HG03108 (cell line): ENCODE measurements around the gene FMN1.
"Not testable (repeated sequence)": the region's sequence is repeated elsewhere in the genome, so short reads cannot be mapped to it uniquely, and the experiment has no call there.

ENCODE experiments used
- ATAC-seq: cut with Tn5 transposase; IDR thresholded peaks from one replicate; pipeline ENCODE4 v1.9.1; 2021; ENCODE audit warnings: moderate library complexity; ENCODE audit not compliant: unreplicated experiment

The FMN1 gene

GRCh38 chr15:32983679-32984078 lies 210.8 kb downstream of the FMN1 start:
- ATAC-seq = no peak

GRCh38 chr15:32982001-32982400 lies 212.5 kb downstream of the FMN1 start:
- ATAC-seq = no peak

- no peak for ATAC-seq
Observed at GRCh38 chr15:32981536-32981935, 213.0 kb downstream of the FMN1 start.

GRCh38 chr15:32979710-32980109 lies 214.8 kb downstream of the FMN1 start:
- ATAC-seq = no peak

GRCh38 chr15:32977506-32977905 lies 217.0 kb downstream of the FMN1 start:
- ATAC-seq = no peak

- ATAC-seq = no peak
Observed at GRCh38 chr15:32974691-32975090, 219.8 kb downstream of the FMN1 start.

- ATAC-seq = no peak
Observed at GRCh38 chr15:32972686-32973085, 221.8 kb downstream of the FMN1 start.

GRCh38 chr15:32970847-32971246 lies 223.7 kb downstream of the FMN1 start:
- no peak for ATAC-seq

- ATAC-seq = no peak
Observed at GRCh38 chr15:32967521-32967920, 227.0 kb downstream of the FMN1 start.

- no peak for ATAC-seq
Observed at GRCh38 chr15:32966512-32966911, 228.0 kb downstream of the FMN1 start.

GRCh38 chr15:32965897-32966296 lies 228.6 kb downstream of the FMN1 start:
- ATAC-seq = no peak

GRCh38 chr15:32959077-32959476 lies 235.4 kb downstream of the FMN1 start:
- no peak for ATAC-seq

GRCh38 chr15:32957219-32957618 lies 237.3 kb downstream of the FMN1 start:
- no peak for ATAC-seq

GRCh38 chr15:32956711-32957110 lies 237.8 kb downstream of the FMN1 start:
- ATAC-seq = no peak

- no peak for ATAC-seq
Observed at GRCh38 chr15:32956006-32956405, 238.5 kb downstream of the FMN1 start.

GRCh38 chr15:32953533-32953910 lies 241.0 kb downstream of the FMN1 start:
- no peak for ATAC-seq

GRCh38 chr15:32952901-32953532 lies 241.5 kb downstream of the FMN1 start:
- no peak for ATAC-seq

GRCh38 chr15:32951736-32952464 lies 242.6 kb downstream of the FMN1 start:
- no peak for ATAC-seq

GRCh38 chr15:32950051-32950450 lies 244.5 kb downstream of the FMN1 start:
- not testable (repeated sequence) for ATAC-seq

- ATAC-seq = no peak
Observed at GRCh38 chr15:32946210-32946609, 248.3 kb downstream of the FMN1 start.

GRCh38 chr15:32944431-32944830 lies 250.1 kb downstream of the FMN1 start:
- ATAC-seq = no peak

GRCh38 chr15:32943711-32944110 lies 250.8 kb downstream of the FMN1 start:
- no peak for ATAC-seq

- ATAC-seq = no peak
Observed at GRCh38 chr15:32942401-32942841, 252.1 kb downstream of the FMN1 start.
